Kasumi-1 (cell line): ENCODE results near the gene PPBP.

ENCODE experiments used
- DNase-seq, 2 experiments: peaks; one replicate each; lab custom pipeline; 2025; lab: John Stamatoyannopoulos, UW

PPBP gene

GRCh38 chr4:73948291-73948690, 39.7 kb downstream of the PPBP start:
- DNase-seq, result no peak

DNA sequence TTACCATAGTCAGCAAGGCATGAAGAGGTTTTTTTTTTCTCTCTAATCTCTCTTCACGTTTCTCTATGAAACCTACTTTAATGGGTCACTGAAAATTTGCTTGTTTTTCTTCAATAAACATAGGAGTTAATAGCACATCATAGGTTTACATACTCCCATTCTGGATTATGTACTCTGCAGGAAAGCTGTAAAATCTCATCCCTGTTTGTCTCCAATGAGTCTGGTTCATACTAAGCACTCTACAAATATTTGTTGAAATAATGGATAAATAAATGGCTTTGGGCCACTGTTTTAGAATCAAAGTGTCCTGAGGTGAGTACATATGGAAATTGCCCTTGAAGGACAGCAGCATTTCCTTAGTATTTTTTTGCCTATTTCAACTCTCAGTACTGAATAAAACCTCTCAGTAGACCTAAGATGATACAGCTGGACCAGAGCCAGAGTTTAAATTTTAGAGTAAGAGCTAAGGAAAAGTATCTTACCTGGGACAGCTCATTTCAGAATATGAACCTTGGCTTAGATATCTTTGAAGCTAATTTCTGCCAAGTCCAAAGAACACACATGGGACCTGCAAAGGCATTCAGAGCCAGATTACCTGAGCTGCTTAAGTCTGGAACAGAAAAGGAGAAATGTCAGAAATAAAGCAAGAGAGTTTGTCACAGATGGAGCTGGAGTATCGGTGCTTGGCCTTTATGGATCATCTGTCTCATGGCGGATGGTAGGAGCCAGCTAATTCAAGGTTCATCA, 40.6 kb downstream of the PPBP start:
- DNase-seq, result no peak

DNA sequence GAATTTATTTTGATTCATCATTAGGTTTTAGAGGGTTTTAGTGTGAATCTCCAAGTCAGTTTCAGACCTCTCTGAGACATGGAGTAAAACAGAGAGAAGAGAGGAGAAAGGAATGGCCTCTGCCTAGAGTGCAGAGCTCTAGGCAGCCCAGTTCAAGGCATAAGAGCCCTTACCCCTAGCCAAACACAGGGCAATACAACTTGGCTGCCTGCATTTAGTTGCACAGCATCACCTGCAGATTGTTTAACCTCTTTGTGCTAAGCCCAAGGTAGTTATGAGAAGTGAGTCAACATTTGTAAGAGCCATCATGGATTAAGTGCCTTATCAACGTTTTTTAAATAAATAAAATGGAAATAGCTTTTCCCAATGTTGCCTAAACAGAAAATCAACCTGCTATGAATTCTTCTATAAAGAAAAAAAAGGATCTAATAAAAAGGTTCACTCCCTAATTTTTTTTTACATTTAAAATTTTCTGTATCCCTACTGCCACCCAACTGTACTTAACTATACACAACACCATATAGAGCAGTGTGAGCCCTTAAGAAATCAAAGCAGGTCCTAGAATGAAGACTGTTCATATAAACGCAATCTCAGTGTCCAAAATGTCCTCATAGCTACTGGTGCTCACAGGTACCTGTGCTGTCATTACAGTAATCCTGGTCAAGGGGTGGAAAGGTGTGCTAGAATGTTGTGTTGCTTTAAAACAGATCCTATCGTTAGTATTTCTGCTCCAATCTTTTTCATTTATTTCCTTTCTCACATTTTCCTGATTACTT, 42.1 kb downstream of the PPBP start:
- no peak for DNase-seq

DNA sequence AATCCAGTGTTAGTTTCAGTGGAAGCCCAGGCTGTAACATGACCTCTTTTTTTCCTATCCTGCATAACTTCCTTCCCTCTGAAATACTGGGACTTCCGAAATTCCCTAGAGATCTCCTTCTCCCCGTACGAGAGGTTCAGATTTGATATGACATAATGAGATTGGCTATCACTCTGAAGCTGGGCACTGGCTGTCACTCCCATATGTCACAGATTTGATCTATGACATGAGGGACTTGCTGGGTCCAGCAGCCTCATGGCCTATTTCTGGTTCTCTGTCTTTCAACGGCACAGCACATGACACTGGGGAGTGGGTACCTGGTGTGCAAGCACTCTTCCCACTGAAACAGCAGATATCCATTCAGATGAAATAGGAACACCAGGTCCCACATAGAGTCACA, 42.9 kb downstream of the PPBP start:
- no peak for DNase-seq

GRCh38 chr4:73944061-73944875, 43.7 kb downstream of the PPBP start:
- no peak for DNase-seq

DNA sequence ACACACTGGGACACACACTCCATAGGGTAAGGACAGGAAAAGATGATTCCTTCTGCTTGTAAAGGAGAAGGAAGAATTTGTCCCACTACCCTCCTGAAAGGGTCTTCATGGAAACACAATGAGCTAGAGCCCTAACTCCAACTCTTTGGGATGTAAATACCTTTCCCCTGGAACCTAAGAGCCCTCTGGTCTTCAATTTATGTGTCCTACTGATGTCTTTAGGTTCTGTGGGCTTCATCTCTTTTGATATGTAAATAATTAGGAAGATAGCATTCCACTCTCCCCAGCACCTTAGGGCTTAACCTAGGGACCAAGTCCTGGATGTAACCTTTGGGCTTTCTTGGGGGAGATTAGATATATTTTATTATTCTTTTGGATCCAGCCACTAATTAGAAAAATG, 44.4 kb downstream of the PPBP start:
- DNase-seq, result no peak

DNA sequence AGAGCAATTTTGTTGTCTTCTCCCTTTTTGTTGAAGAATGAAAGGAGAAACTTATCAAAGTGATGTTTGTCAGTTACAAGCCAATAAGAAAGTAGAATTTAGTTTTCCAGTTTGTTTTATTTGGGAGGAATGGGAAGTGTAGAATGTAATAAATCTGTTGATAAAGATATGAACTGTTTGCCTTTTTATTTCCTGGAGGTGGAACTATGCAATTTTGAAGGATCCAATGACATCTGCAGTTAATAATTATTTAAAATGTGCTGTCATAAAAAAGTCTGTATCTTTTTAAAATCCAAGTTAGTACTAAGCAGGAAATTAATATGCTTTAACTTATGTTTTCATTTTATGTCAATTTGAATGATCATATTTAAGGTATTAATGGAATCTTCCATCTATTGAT, 51.0 kb downstream of the PPBP start:
- no peak for DNase-seq
